ENCODE results near the gene ABHD5.
"Not testable (repeated sequence)": the region's sequence is repeated elsewhere in the genome, so short reads cannot be mapped to it uniquely, and the experiment has no call there.

The ABHD5 gene

DNA sequence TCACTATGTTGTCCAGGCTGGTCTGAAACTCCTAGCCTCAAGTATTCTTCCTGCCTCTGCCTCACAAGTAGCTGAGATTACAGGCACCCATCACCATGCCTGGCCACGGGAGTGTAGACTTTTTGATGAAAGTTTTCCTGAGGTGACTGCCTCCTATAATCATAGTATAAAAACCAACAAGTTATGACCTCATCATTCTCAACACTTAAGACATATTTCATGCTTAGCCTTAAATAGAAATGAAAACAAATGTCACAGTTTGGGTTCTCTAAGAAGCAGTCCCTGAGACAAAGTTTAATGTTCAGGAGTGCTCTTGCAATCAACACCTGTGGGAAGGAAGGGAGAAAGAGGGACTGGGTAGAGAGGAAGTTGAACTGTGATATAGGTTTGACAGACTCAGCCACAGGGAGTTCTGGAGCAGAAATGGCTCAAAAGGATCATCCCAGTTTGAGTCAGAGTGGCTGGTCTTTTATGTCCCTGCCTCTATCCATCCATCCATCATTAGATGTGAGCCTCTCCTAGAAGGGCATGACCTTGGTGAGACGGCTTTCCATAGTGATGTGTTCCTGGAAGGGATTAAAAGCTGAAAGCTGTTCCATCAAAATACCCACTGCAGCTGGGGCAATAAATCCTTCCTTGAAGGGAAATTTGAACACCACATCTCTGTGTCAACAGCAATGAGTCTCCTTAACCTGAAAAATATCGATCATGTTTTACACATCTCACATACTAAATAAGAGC lies 16.2 kb upstream of the ABHD5 start:
- ATAC-seq (replicated peaks) (no peak), DNase-seq (no peak)
- no peak overlapping the region for H3K27ac Mint-ChIP-seq
- H3K9me3 Mint-ChIP-seq = peaks cover 3% of the 10 kb centered on the region in 2 donors
- H3K4me3 Mint-ChIP-seq = no peak overlapping the region
- H3K4me1 Mint-ChIP-seq = no peaks in the 10 kb centered on the region
- peaks cover 0 to 3% of the 10 kb centered on the region in 2 donors for H3K36me3 Mint-ChIP-seq
- H3K27me3 Mint-ChIP-seq = peaks cover 1 to 3% of the 10 kb centered on the region in 2 donors

DNA sequence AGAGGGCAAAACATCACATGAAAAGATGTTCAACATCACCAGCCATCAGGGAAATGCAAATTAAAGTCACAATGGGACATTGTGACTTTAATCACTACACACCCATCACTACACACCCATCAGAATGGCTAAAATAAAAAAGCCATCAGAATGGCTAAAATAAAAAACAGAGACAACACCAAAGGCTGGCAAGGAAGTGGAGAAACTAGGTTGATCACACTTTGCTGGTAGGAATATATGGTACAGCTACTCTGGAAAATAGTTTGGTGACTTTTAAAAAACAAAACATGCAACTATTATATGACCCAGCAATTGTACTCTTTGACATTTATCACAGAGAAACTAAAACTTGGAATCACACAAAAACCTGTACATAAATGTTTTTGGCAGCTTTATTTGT lies 15.1 kb upstream of the ABHD5 start:
- no peaks in the 10 kb centered on the region for H3K4me1 Mint-ChIP-seq
- H3K27me3 Mint-ChIP-seq = peaks cover 7 to 11% of the 10 kb centered on the region in 2 donors
- ATAC-seq (replicated peaks) = no peak
- DNase-seq = no peak
- no peak overlapping the region for H3K27ac Mint-ChIP-seq
- peaks cover 1 to 6% of the 10 kb centered on the region in 2 donors for H3K36me3 Mint-ChIP-seq
- H3K4me3 Mint-ChIP-seq = no peak overlapping the region
- peaks cover 3% of the 10 kb centered on the region in 2 donors for H3K9me3 Mint-ChIP-seq

DNA sequence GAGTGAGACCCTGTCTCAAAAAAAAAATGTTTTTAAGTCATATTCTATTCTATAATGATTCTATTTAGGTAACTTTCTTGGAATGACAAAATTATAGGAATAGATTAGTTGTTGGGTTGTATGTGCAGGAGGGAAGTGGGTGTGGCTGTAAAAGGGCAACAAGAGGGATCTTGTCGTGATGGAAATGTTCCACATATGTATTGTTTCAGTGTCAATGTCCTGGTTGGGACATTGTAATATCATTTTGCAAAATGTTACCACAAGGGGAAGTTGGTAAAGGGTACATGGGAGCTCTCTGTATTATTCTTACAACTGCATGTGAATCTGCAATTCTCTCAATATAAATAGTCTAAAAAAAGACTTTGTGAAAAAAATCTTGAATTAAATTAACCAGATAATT lies 14.3 kb upstream of the ABHD5 start:
- H3K4me3 Mint-ChIP-seq = no peak overlapping the region
- no peak overlapping the region for H3K27ac Mint-ChIP-seq
- peaks cover 1 to 6% of the 10 kb centered on the region in 2 donors for H3K36me3 Mint-ChIP-seq
- DNase-seq (no peak), ATAC-seq (replicated peaks) (no peak)
- H3K4me1 Mint-ChIP-seq = no peaks in the 10 kb centered on the region
- H3K27me3 Mint-ChIP-seq = peaks cover 7 to 11% of the 10 kb centered on the region in 2 donors
- peaks cover 3% of the 10 kb centered on the region in 2 donors for H3K9me3 Mint-ChIP-seq

DNA sequence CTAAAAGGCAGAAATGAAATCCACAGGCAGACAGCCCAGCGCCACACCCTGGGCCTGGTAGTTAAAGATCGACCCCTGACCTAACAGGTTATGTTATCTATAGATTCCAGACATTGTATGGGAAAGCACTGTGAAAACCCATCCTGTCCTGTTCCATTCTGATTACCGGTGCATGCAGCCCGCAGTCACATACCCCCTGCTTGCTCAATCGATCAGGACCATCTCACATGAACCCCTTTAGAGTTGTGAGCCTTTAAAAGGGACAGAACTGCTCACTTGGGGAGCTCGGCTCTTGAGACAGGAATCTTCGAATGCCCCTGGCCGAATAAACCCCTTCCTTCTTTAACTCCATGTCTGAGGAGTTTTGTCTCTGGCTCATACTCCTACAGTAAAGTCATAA lies 12.4 kb upstream of the ABHD5 start:
- not testable (repeated sequence) for H3K4me1 Mint-ChIP-seq; ATAC-seq (replicated peaks); H3K9me3 Mint-ChIP-seq; H3K36me3 Mint-ChIP-seq; H3K27ac Mint-ChIP-seq; DNase-seq; H3K4me3 Mint-ChIP-seq
- peaks cover 7 to 11% of the 10 kb centered on the region in 2 donors for H3K27me3 Mint-ChIP-seq

DNA sequence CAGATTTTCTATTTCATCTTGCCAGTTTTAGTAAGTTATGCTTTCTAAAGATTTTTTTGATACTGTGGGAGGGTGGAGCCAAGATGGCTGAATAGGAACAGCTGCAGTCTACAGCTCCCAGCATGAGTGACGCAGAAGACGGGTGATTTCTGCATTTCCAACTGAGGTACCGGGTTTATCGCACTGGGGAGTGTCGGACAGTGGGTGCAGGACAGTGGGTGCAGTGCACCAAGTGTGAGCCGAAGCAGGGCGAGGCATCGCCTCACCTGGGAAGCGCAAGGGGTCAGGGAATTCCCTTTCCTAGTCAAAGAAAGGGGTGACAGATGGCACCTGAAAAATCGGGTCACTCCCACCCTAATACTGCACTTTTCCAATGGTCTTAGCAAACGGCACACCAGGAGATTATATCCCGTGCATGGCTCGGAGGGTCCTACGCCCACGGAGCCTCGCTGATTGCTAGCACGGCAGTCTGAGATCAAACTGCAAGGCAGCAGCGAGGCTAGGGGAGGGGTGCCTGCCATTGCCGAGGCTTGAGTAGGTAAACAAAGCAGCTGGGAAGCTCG lies 11.8 kb upstream of the ABHD5 start:
- not testable (repeated sequence) for H3K9me3 Mint-ChIP-seq; DNase-seq; H3K4me1 Mint-ChIP-seq; H3K4me3 Mint-ChIP-seq; ATAC-seq (replicated peaks); H3K27ac Mint-ChIP-seq; H3K36me3 Mint-ChIP-seq
- peaks cover 7 to 11% of the 10 kb centered on the region in 2 donors for H3K27me3 Mint-ChIP-seq

DNA sequence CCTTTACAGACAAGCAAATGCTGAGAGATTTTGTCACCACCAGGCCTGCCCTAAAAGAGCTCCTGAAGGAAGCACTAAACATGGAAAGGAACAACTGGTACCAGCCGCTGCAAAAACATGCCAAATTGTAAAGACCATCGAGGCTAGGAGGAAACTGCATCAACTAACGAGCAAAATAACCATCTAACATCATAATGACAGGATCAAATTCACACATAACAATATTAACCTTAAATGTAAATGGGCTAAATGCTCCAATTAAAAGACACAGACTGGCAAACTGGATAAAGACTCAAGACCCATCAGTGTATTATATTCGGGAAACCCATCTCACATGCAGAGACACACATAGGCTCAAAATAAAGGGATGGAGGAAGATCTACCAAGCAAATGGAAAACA lies 9.9 kb upstream of the ABHD5 start:
- peaks cover 7 to 11% of the 10 kb centered on the region in 2 donors for H3K27me3 Mint-ChIP-seq
- H3K27ac Mint-ChIP-seq = not testable (repeated sequence)

DNA sequence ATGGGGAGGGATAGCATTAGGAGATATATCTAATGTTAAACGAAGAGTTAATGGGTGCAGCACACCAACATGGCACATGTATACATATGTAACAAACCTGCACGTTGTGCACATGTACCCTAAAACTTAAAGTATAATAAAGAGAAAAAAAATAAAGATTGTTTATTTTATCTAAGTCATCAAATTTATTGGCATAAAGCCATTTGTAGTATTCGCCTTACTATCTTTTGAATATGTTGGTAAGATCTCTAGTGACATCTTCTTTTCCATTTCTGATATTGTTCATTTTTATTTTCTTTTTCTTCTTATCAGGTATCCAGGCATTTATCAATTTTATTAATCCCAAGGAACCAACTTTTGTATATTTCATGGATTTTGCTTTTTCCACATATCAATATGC lies 5.8 kb upstream of the ABHD5 start:
- H3K4me3 Mint-ChIP-seq = no peak overlapping the region
- H3K27me3 Mint-ChIP-seq = peaks cover 3 to 6% of the 10 kb centered on the region in 2 donors
- no peak overlapping the region for H3K27ac Mint-ChIP-seq
- DNase-seq = no peak
- peaks cover 1 to 3% of the 10 kb centered on the region in 2 donors for H3K36me3 Mint-ChIP-seq
- no peaks in the 10 kb centered on the region for H3K9me3 Mint-ChIP-seq
- H3K4me1 Mint-ChIP-seq = peaks cover 1 to 5% of the 10 kb centered on the region in 2 donors
- no peak for ATAC-seq (replicated peaks)

More for the DNA sequence above, 9.9 kb upstream of the ABHD5 start:
- not testable (repeated sequence) for DNase-seq; H3K36me3 Mint-ChIP-seq; H3K4me1 Mint-ChIP-seq; H3K9me3 Mint-ChIP-seq; H3K4me3 Mint-ChIP-seq; ATAC-seq (replicated peaks)

DNA sequence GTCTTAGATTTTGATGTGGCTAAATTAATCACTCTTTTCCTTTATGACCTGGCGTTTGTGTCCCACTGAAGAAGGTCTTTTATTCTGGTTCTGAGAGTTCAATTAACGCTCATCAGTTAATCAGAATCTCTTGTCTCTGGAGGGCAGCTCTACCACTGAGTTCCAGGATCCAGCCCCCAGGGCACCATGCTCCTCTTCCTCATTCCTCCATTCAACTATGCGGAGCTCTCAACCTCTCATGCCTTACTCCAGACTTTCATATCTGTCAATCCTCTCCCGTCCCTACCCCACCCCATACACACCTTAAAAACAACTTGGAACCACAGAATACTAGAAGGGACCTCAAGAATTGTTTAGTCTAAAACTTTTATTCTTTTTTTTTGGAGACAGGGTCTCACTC lies 4.8 kb upstream of the ABHD5 start:
- peaks cover 0 to 2% of the 10 kb centered on the region in 2 donors for H3K36me3 Mint-ChIP-seq
- peaks cover 1 to 14% of the 10 kb centered on the region in 2 donors for H3K4me1 Mint-ChIP-seq
- H3K27ac Mint-ChIP-seq = no peak overlapping the region
- H3K4me3 Mint-ChIP-seq = no peak overlapping the region
- ATAC-seq (replicated peaks) = no peak
- DNase-seq = no peak
- no peaks in the 10 kb centered on the region for H3K27me3 Mint-ChIP-seq
- no peaks in the 10 kb centered on the region for H3K9me3 Mint-ChIP-seq

DNA sequence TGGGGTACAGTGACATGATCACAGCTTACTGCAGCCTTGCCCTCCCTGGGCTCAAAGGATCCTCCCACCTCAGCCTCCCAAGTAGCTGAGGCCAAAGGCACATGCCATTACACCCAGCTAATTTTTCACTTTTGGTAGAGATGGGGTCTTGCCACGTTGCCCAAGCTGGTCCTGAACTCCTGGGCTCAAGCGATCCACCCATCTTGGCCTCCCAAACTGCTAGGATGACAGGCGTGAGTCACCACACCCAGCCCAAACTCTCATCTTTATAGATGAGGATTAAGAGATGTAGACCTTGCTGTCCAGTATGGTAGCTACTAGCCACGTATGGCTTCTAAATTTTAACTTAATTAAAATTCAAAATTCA lies 4.4 kb upstream of the ABHD5 start:
- DNase-seq (no peak), ATAC-seq (replicated peaks) (no peak)
- peaks cover 0 to 2% of the 10 kb centered on the region in 2 donors for H3K36me3 Mint-ChIP-seq
- H3K27me3 Mint-ChIP-seq = no peaks in the 10 kb centered on the region
- no peak overlapping the region for H3K4me3 Mint-ChIP-seq
- no peak overlapping the region for H3K27ac Mint-ChIP-seq
- no peaks in the 10 kb centered on the region for H3K9me3 Mint-ChIP-seq
- peaks cover 1 to 14% of the 10 kb centered on the region in 2 donors for H3K4me1 Mint-ChIP-seq

DNA sequence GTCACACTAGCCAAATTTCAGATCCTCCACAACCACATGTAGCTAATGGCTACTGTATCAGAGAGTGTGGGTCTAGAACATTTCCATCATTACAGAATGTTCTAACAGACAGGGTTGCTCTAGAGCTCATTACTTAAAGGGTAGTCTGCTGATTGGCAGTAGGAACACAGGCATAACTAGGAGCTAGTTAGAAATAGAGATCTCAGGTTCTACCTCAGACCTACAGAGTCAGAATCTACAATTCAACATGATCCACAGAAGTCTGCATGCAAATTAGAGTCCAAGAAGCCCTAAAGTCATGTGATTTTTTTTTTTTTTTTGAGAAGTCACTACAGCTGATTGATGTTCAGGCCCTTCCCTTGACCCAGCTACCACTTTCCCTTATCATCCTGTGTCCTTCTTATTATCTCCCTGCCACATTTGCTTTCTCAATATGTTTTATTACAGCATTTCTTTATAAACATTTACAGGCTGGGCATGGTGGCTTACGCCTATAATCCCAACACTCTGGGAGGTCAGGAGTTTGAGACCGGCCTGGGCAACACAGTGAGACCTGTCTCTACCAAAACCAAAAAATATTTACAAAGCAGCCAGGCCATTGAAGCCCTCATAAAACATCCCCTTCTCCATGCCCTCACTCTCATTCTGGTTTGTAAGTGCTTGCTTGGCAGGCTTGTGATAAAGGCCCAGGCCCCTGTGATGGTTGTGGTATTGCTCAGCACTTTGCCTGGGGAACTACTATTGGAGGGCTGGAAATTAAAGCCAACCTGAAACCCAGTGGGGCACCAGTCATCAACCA lies 3.8 kb upstream of the ABHD5 start:
- no peaks in the 10 kb centered on the region for H3K9me3 Mint-ChIP-seq
- H3K36me3 Mint-ChIP-seq = peaks cover 0 to 2% of the 10 kb centered on the region in 2 donors
- no peak for ATAC-seq (replicated peaks)
- DNase-seq = no peak
- no peak overlapping the region for H3K4me3 Mint-ChIP-seq
- no peaks in the 10 kb centered on the region for H3K27me3 Mint-ChIP-seq
- H3K27ac Mint-ChIP-seq = no peak overlapping the region
- peaks cover 4 to 20% of the 10 kb centered on the region in 2 donors for H3K4me1 Mint-ChIP-seq

DNA sequence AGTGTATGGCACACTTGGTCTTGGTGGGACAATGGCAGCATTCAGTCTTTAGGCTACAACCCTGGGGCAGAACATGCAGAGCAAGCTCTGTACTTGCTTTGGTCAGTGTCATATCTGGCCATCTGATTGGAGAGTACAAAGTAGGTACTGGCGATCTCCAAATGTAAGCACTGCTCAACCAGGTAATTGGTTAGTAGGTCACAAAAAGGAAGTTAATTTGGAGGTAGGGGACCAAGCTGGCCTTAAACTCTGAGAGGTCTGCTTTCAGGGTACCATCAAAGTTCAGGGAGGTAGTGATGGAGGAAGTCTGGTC lies 3.3 kb upstream of the ABHD5 start:
- Mint-ChIP-seq H3K9me3 (no peaks in the 10 kb centered on the region), H3K27ac (no peak overlapping the region), H3K36me3 (peaks cover 0 to 2% of the 10 kb centered on the region in 2 donors), H3K4me1 (peaks cover 9 to 26% of the 10 kb centered on the region in 2 donors), H3K27me3 (no peaks in the 10 kb centered on the region), H3K4me3 (no peak overlapping the region)
- no peak for DNase-seq
- no peak for ATAC-seq (replicated peaks)

DNA sequence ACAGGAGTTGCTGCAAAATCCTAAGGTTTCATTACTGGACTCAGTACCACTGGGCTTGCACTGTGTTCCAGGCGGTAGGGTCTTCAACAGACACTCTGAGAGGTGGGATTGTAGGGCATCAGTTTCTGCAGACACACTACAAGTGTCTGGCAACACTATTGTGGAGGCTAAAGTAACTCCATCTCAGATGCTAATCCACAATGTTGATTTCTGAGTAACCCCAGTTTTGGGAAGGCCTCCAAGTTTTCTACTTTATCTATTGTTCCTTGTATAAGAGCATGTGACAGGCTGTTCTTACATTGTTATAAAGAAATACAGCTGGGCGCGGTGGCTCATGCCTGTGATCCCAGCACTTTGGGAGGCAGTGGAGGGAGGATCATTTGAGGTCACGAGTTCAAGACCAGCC lies 2.5 kb upstream of the ABHD5 start:
- ATAC-seq (replicated peaks) (no peak), DNase-seq (no peak)
- H3K4me1 Mint-ChIP-seq = peaks cover 9 to 27% of the 10 kb centered on the region in 2 donors
- H3K9me3 Mint-ChIP-seq = no peaks in the 10 kb centered on the region
- H3K4me3 Mint-ChIP-seq = no peak overlapping the region
- H3K36me3 Mint-ChIP-seq = peaks cover 0 to 2% of the 10 kb centered on the region in 2 donors
- H3K27me3 Mint-ChIP-seq = no peaks in the 10 kb centered on the region
- H3K27ac Mint-ChIP-seq = no peak overlapping the region

DNA sequence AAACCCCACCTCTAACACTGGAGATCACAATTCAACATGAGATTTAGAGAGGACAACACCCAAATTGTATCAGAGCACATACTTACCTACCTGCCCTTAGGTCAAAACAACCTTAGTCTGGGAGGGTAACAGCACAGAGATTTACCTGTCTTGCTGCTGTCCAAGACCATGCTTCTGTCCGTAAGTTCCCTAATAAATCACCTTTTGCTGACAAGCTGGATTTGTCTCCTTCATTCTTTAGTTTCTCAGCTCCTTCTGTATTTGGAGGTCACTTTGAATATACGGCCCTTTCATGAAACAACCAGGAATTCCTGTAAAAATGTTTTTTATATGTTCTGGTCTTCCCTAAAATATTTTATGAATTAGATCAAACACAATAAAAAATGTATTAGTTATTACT lies 1.6 kb upstream of the ABHD5 start:
- DNase-seq (no peak), ATAC-seq (replicated peaks) (no peak)
- no peaks in the 10 kb centered on the region for H3K9me3 Mint-ChIP-seq
- peaks cover 9 to 33% of the 10 kb centered on the region in 2 donors for H3K4me1 Mint-ChIP-seq
- H3K4me3 Mint-ChIP-seq = no peak overlapping the region
- peaks cover 0 to 2% of the 10 kb centered on the region in 2 donors for H3K36me3 Mint-ChIP-seq
- H3K27ac Mint-ChIP-seq = no peak overlapping the region
- H3K27me3 Mint-ChIP-seq = no peaks in the 10 kb centered on the region

DNA sequence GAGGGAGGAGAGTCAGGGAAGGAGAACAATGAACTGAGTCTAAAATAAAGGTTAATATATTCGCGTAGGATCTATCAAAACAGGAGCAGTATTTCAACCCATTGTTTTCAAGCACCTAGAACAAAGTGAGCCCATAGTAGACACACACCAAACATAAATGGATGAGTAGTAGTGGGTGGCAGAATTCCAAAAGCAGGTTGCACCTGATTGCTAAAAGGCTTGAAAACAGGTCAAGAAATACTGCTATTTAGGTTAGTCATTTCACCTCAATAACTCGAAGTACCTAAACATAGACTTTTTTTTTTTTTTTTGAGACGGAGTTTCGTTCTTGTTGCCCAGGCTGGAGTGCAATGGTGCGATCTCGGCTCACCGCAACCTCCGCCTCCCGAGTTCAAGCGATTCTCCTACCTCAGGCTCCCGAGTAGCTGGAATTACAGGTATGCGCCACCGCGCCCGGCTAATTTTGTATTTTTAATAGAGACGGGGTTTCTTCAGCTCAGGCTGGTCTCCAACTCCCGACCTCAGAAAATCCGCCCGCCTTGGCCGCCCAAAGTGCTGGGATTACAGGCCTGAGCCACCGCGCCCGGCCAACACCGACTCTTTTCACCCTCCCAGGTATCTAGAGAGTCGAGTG lies 855 bp upstream of the ABHD5 start:
- DNase-seq = no peak
- Mint-ChIP-seq H3K27me3 (no peaks in the 10 kb centered on the region), H3K36me3 (peaks cover 0 to 2% of the 10 kb centered on the region in 2 donors), H3K27ac (peak overlapping the region; percentile 97), H3K4me1 (peaks cover 9 to 33% of the 10 kb centered on the region in 2 donors), H3K9me3 (no peaks in the 10 kb centered on the region), H3K4me3 (peak overlapping the region; percentile 89 to 93)
- ATAC-seq (replicated peaks) = no peak
